Endodermal cell (in vitro differentiated cells): Measurements from ENCODE around the gene PAIP1. TPM values are rescaled to one million over a fixed set of nuclear protein-coding genes. Genes with fewer than 3 reads are reported as not detected.
"Not testable (repeated sequence)": the region's sequence is repeated elsewhere in the genome, so short reads cannot be mapped to it uniquely, and the experiment has no call there.

Experiments
- DNase-seq: peaks from one replicate; pipeline ENCODE4 v3.0.0-alpha.2; 2017
- H3K27ac ChIP-seq: 2 replicates; pipeline ENCODE4 v1.5.1; 2013; ENCODE audit warnings: mild to moderate bottlenecking, low read depth, low read length, moderate library complexity
- H3K27me3 ChIP-seq: 2 replicates; pipeline ENCODE4 v1.6.1; 2013; ENCODE audit warnings: mild to moderate bottlenecking, low read length, moderate library complexity; ENCODE audit not compliant: insufficient read depth, control insufficient read depth, poor library complexity, severe bottlenecking
- H3K36me3 ChIP-seq: 2 replicates; pipeline ENCODE4 v1.7.0; 2013; ENCODE audit warnings: mild to moderate bottlenecking, low read length, moderate library complexity; ENCODE audit not compliant: control insufficient read depth, insufficient read depth
- H3K4me1 ChIP-seq: one replicate; pipeline ENCODE4 v1.7.0; 2013; ENCODE audit warnings: low read length; ENCODE audit not compliant: control insufficient read depth, insufficient read depth
- H3K4me3 ChIP-seq: 2 replicates; pipeline ENCODE4 v1.5.1; 2013; ENCODE audit warnings: mild to moderate bottlenecking, low read length, moderate library complexity
- H3K9ac ChIP-seq: 2 replicates; pipeline ENCODE4 v1.6.1; 2013; ENCODE audit warnings: mild to moderate bottlenecking, low read length, moderate library complexity; ENCODE audit not compliant: poor library complexity, severe bottlenecking; ENCODE audit errors: extremely low read depth
- H3K9me3 ChIP-seq: 2 replicates; pipeline ENCODE4 v1.6.1; 2013; ENCODE audit warnings: mild to moderate bottlenecking, low read length, moderate library complexity; ENCODE audit not compliant: control insufficient read depth
- H3K27ac Mint-ChIP-seq: 2 replicates; pipeline ENCODE4 v1.8.0; 2020; ENCODE audit warnings: mixed read lengths
- H3K27me3 Mint-ChIP-seq: 2 replicates; pipeline ENCODE4 v1.8.0; 2021; ENCODE audit warnings: mild to moderate bottlenecking, mixed read lengths; ENCODE audit not compliant: insufficient read depth
- H3K36me3 Mint-ChIP-seq: 2 replicates; pipeline ENCODE4 v1.8.0; 2020; ENCODE audit warnings: low read depth, mixed read lengths
- H3K4me1 Mint-ChIP-seq: 2 replicates; pipeline ENCODE4 v1.8.0; 2020; ENCODE audit warnings: mixed read lengths
- H3K4me3 Mint-ChIP-seq: 2 replicates; pipeline ENCODE4 v1.8.0; 2020; ENCODE audit warnings: mild to moderate bottlenecking, moderate library complexity, mixed read lengths
- H3K9me3 Mint-ChIP-seq: 2 replicates; pipeline ENCODE4 v1.8.0; 2020; ENCODE audit warnings: mild to moderate bottlenecking, mixed read lengths
- WGBS, 2 experiments: methylation state at CpG; one replicate each; pipeline versions ENCODE4 v1.1.5 to v1.1.7; 2013; ENCODE audit warnings: missing lambda C conversion rate in 2 of 2, mixed read lengths in 1 of 2; ENCODE audit not compliant: insufficient coverage in 1 of 2, insufficient read length in 1 of 2; 5-methylcytosine and 5-hydroxymethylcytosine counted together
- total RNA-seq, 2 donors: library from RNA; stranded (reverse); fragmentation: NEBNext Ultra II Directional in 1 of 2; extraction: Animal tissue kit (Norgen Biotek cat#: 25700) in 1 of 2; gene quantifications; 2 replicates in 1 of 2; 3 replicates in 1 of 2; pipeline ENCODE4 v1.2.1, GENCODE V29; 2021
- TF ChIP-seq, protein P1 (sequence below): fragments of 200-600 bp; sonication (generic); conservative IDR thresholded peaks from 2 replicates; pipeline ENCODE4 v1.5.0; 2021; ENCODE audit warnings: antibody characterized with exemption, mild to moderate bottlenecking

Gene PAIP1
- total RNA-seq, 2 donors from 2014 or later: 115 to 118 TPM

DNA sequence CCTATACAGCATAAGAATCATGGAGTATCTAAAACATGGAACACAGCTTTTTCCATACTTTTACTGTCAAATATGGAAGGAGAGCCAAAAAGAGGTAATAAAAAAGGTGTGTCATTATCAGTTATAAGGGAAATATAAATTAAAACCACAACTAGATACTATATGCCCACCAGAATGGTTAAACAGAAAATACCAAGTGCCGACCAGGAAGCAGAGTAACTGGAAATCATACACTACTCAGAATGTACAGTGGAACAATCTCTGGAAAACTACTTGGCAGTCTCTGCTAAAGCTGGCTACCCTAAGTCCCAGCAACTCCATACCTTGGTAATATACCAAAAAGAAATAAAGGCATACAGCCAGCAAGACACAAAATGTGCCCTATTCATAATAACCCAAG is 2.4 kb downstream of the PAIP1 start:
- Mint-ChIP-seq H3K36me3 (peaks cover 22% of the 10 kb centered on the region), H3K27me3 (no peaks in the 10 kb centered on the region), H3K4me1 (peaks cover 12% of the 10 kb centered on the region), H3K27ac (no peak overlapping the region), H3K9me3 (no peaks in the 10 kb centered on the region), H3K4me3 (no peak overlapping the region)
- no peak for DNase-seq
- Histone ChIP-seq H3K9ac (no peak overlapping the region), H3K27ac (no peak overlapping the region), H3K4me3 (peak overlapping the region; percentile 98), H3K27me3 (no peaks in the 10 kb centered on the region), H3K9me3 (no peaks in the 10 kb centered on the region), H3K4me1 (peaks cover 6% of the 10 kb centered on the region), H3K36me3 (peaks cover 52% of the 10 kb centered on the region)
- TF ChIP-seq, protein P1, sequence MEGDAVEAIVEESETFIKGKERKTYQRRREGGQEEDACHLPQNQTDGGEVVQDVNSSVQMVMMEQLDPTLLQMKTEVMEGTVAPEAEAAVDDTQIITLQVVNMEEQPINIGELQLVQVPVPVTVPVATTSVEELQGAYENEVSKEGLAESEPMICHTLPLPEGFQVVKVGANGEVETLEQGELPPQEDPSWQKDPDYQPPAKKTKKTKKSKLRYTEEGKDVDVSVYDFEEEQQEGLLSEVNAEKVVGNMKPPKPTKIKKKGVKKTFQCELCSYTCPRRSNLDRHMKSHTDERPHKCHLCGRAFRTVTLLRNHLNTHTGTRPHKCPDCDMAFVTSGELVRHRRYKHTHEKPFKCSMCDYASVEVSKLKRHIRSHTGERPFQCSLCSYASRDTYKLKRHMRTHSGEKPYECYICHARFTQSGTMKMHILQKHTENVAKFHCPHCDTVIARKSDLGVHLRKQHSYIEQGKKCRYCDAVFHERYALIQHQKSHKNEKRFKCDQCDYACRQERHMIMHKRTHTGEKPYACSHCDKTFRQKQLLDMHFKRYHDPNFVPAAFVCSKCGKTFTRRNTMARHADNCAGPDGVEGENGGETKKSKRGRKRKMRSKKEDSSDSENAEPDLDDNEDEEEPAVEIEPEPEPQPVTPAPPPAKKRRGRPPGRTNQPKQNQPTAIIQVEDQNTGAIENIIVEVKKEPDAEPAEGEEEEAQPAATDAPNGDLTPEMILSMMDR: no peak
- WGBS, 2 experiments: 90% methylated on average over 1 of the region's 1 CpG; no CpG with 5 or more reads in 1 of the 2 experiments

DNA sequence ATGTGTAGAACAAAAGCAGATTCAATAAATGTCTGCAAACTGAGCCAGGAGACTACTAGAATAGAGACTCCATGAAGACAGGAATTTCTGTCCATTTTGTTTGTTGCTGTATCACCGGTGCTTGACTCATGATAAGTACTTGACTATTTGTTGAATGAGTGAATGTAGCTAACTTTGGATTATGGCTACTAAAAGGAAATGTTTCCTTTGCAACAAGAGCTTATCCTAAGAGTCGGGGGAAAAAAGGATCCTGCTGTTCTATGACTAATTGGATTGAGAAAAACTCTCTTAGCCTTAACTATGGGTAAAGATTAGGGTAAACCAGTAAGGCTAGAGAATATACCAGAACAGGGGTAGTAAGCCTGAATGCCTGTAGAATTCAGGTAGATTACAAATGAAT is 3.5 kb downstream of the PAIP1 start:
- Histone ChIP-seq H3K9ac (no peak overlapping the region), H3K36me3 (peaks cover 58% of the 10 kb centered on the region), H3K4me1 (peaks cover 6% of the 10 kb centered on the region), H3K4me3 (peak overlapping the region; percentile 98), H3K27ac (no peak overlapping the region), H3K9me3 (no peaks in the 10 kb centered on the region), H3K27me3 (no peaks in the 10 kb centered on the region)
- H3K4me1 Mint-ChIP-seq: peaks cover 10% of the 10 kb centered on the region
- H3K27ac Mint-ChIP-seq: no peak overlapping the region
- H3K9me3 Mint-ChIP-seq: no peaks in the 10 kb centered on the region
- TF ChIP-seq, protein P1: no peak
- no peaks in the 10 kb centered on the region for H3K27me3 Mint-ChIP-seq
- DNase-seq: no peak
- WGBS, 2 experiments: 42 to 92% methylated on average over 2 of the region's 2 CpGs
- no peak overlapping the region for H3K4me3 Mint-ChIP-seq
- H3K36me3 Mint-ChIP-seq: peaks cover 29% of the 10 kb centered on the region

DNA sequence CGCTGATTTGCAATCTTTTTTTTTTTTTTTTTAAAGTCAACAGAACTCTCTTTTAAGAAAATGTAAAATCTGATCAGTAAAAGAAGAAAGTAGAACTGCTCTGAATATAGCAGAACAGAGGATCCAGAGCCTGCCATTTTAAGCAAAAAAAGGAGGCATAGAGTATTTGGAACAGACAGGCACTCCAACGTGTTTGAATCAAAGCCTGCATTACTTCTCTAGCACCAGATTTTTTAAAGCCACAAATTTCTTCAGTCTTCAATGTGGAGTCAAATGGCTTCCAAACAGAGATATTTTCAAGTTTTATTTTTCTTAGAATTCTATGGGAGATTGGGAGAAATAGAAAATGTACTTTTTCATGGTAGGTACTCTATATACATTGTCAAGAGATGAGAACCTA is 5.1 kb downstream of the PAIP1 start:
- Histone ChIP-seq H3K27ac (no peak overlapping the region), H3K9ac (no peak overlapping the region), H3K36me3 (peaks cover 74% of the 10 kb centered on the region), H3K4me3 (peak overlapping the region; percentile 98), H3K9me3 (no peaks in the 10 kb centered on the region), H3K27me3 (no peaks in the 10 kb centered on the region), H3K4me1 (peaks cover 6% of the 10 kb centered on the region)
- Mint-ChIP-seq H3K9me3 (no peaks in the 10 kb centered on the region), H3K27me3 (no peaks in the 10 kb centered on the region), H3K36me3 (peaks cover 44% of the 10 kb centered on the region), H3K4me1 (peaks cover 10% of the 10 kb centered on the region), H3K4me3 (no peak overlapping the region), H3K27ac (no peak overlapping the region)
- WGBS, 2 experiments: 90 to 100% methylated on average over 2 of the region's 2 CpGs
- TF ChIP-seq, protein P1: no peak
- DNase-seq: no peak

DNA sequence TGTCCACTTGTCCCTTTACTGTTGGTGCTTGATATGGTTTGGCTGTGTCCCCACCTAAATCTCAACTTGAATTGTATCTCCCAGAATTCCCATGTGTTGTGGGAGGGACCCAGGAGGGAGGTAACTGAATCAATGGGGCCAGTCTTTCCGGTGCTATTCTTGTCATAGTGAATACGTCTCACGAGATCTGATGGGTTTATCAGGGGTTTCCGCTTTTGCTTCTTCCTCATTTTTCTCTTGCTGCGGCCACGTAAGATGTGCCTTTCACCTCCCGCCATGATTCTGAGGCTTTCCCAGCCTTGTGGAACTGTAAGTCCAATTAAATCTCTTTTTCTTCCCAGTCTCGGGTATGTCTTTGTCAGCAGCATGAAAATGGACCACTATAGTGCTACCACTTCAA is 7.6 kb downstream of the PAIP1 start:
- H3K4me3 ChIP-seq, H3K9me3 Mint-ChIP-seq, H3K9me3 ChIP-seq, H3K4me3 Mint-ChIP-seq, H3K27me3 ChIP-seq, H3K27ac Mint-ChIP-seq, DNase-seq, H3K4me1 ChIP-seq, H3K27me3 Mint-ChIP-seq, H3K9ac ChIP-seq, H3K4me1 Mint-ChIP-seq, H3K27ac ChIP-seq: not testable (repeated sequence)
- H3K36me3 Mint-ChIP-seq: peaks cover 59% of the 10 kb centered on the region
- WGBS, 2 experiments: 95 to 97% methylated on average over 8 of the region's 8 CpGs
- peaks cover 86% of the 10 kb centered on the region for H3K36me3 ChIP-seq
